HepG2 (cell line): Measurements from ENCODE around the gene TJAP1. TPM values are rescaled to one million over a fixed set of nuclear protein-coding genes. Genes with fewer than 3 reads are reported as not detected.

ENCODE experiments used
- CEBPG ChIP-seq: IDR thresholded peaks from 2 replicates; pipeline ENCODE4 v1.6.1; 2016
- EED ChIP-seq: sonication (generic); formaldehyde crosslinking; IDR thresholded peaks from 2 replicates; pipeline ENCODE4 v1.5.0; 2020; ENCODE audit warnings: mild to moderate bottlenecking, missing genetic modification reagents
- FOXA3 ChIP-seq: IDR thresholded peaks from 2 replicates; pipeline ENCODE4 v1.6.1; 2016; ENCODE audit warnings: missing genetic modification reagents, missing compliant biosample characterization
- MEIS2 ChIP-seq: sonication (generic); formaldehyde crosslinking; IDR thresholded peaks from 2 replicates; pipeline ENCODE4 v1.9.0; 2021; ENCODE audit warnings: mild to moderate bottlenecking, missing genetic modification reagents
- MIER3 ChIP-seq: IDR thresholded peaks from 2 replicates; pipeline ENCODE4 v1.6.1; 2016; ENCODE audit warnings: missing compliant biosample characterization, borderline replicate concordance
- NFE2 ChIP-seq: sonication (generic); formaldehyde crosslinking; IDR thresholded peaks from 2 replicates; pipeline ENCODE4 v1.4.0; 2020; ENCODE audit warnings: missing genetic modification reagents
- PHF21A ChIP-seq: sonication (generic); formaldehyde crosslinking; IDR thresholded peaks from 2 replicates; pipeline ENCODE4 v1.5.0; 2020; ENCODE audit warnings: mild to moderate bottlenecking, missing genetic modification reagents
- REPIN1 ChIP-seq: sonication (generic); formaldehyde crosslinking; IDR thresholded peaks from 2 replicates; pipeline ENCODE4 v1.8.0; 2022; ENCODE audit warnings: missing genetic modification reagents, low read depth, mild to moderate bottlenecking, borderline replicate concordance
- TBX2 ChIP-seq: sonication (generic); formaldehyde crosslinking; IDR thresholded peaks from 2 replicates; pipeline ENCODE4 v1.5.0; 2020; ENCODE audit warnings: missing genetic modification reagents, mild to moderate bottlenecking, borderline replicate concordance
- ZNF143 ChIP-seq: sonication (generic); formaldehyde crosslinking; IDR thresholded peaks from 2 replicates; pipeline ENCODE4 v1.4.0; 2020; ENCODE audit warnings: missing genetic modification reagents
- ZNF326 ChIP-seq: sonication (generic); formaldehyde crosslinking; IDR thresholded peaks from 2 replicates; pipeline ENCODE4 v1.4.0; 2020; ENCODE audit warnings: missing genetic modification reagents, borderline replicate concordance
- ZNF350 ChIP-seq: sonication (generic); formaldehyde crosslinking; IDR thresholded peaks from 2 replicates; pipeline ENCODE4 v1.4.0; 2020; ENCODE audit warnings: mild to moderate bottlenecking, low read depth, missing genetic modification reagents, borderline replicate concordance
- ZNF446 ChIP-seq: sonication (generic); formaldehyde crosslinking; IDR thresholded peaks from 2 replicates; pipeline ENCODE4 v1.5.0; 2020; ENCODE audit warnings: mild to moderate bottlenecking, missing genetic modification reagents
- ZNF460 ChIP-seq: sonication (generic); formaldehyde crosslinking; IDR thresholded peaks from 2 replicates; pipeline ENCODE4 v1.5.1; 2020; ENCODE audit warnings: missing genetic modification reagents, mild to moderate bottlenecking, borderline replicate concordance
- ZNF577 ChIP-seq: sonication (generic); formaldehyde crosslinking; IDR thresholded peaks from 2 replicates; pipeline ENCODE4 v1.4.0; 2020; ENCODE audit warnings: mild to moderate bottlenecking, low read depth, missing genetic modification reagents, borderline replicate concordance
- ZNF672 ChIP-seq: sonication (generic); formaldehyde crosslinking; IDR thresholded peaks from 2 replicates; pipeline ENCODE4 v1.8.1; 2022; ENCODE audit warnings: missing genetic modification reagents
- polyA plus RNA-seq, 8 experiments: library from polyadenylated mRNA; depleted of rRNA in 3 of 8; stranded (reverse) in 7 of 8; unstranded in 1 of 8; fragments of >200 nt; fragmentation: Illumina TruSeq in 4 of 8; extraction: Trizol in 4 of 8; gene quantifications; 2 replicates each; pipeline versions ENCODE4 v1.2.1 to v1.2.3, GENCODE V29; 2011 to 2016; ENCODE audit warnings: low read depth in 4 of 8, missing spikeins in 1 of 8, mixed read lengths in 1 of 8; ENCODE audit not compliant: insufficient read depth in 1 of 8
- total RNA-seq, 5 experiments: library from RNA; depleted of rRNA; stranded (reverse); fragments of >200 nt; fragmentation: Illumina TruSeq; extraction: Trizol; gene quantifications; 2 replicates each; pipeline ENCODE4 v1.2.3, GENCODE V29; 2016; ENCODE audit warnings: low read depth in 1 of 5
- TF ChIP-seq, protein P1 (sequence below): sonication (generic); formaldehyde crosslinking; IDR thresholded peaks from 2 replicates; pipeline ENCODE4 v1.5.1; 2020; ENCODE audit warnings: mild to moderate bottlenecking, moderate library complexity, missing genetic modification reagents
- TF ChIP-seq, protein P2 (sequence below): sonication (generic); formaldehyde crosslinking; IDR thresholded peaks from 2 replicates; pipeline ENCODE4 v1.4.0; 2020; ENCODE audit warnings: missing genetic modification reagents
- TF ChIP-seq, protein P3 (sequence below): fragments of 450-650 bp; IDR thresholded peaks from 2 replicates; pipeline ENCODE4 v1.6.1; 2017; ENCODE audit warnings: mild to moderate bottlenecking
- TF ChIP-seq, protein P4 (sequence below): sonication (generic); formaldehyde crosslinking; IDR thresholded peaks from 2 replicates; pipeline ENCODE4 v1.5.0; 2020; ENCODE audit warnings: mild to moderate bottlenecking, missing genetic modification reagents

TJAP1 gene
- total and polyA plus RNA-seq, 2 of the 13 experiments (the other 11 are each of a cell fraction or from before 2014, with no cell fraction given), result 15.7 to 41.6 TPM

DNA sequence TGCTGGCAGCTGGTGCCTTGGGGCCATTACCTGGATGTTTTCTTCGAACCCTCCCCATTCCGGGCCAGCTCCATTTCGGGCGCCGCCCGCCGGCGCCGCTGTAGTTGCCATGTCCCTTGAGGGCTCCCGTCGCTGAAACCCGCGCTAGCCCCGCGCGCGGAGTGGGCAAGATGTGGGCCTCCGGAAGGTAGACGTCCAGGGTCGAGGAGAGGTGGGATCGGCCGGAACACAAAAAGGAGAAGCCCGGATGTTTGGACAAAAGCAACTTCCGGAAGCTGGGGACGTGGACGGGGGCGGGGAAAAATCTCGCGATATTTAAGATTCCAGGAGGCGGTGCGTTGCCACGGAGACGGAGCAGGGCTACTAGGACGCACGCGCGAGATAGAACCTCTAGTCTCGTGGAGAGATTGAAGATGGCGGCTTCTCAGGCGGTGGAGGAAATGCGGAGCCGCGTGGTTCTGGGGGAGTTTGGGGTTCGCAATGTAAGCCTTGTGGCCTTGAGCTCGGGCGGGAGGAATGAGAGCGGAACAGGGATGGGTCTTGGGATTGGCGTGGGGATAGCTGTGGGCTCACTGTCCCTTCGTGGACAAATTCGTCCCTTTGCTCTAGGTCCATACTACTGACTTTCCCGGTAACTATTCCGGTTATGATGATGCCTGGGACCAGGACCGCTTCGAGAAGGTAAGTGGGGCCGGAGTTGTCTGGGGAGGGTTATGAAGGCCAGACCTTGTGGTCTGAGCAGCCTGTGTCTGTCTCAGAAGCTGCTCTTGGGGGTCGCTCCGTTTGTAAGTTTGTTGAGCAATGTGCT, 39.5 kb downstream of the TJAP1 start, which contains the start of the genes POLR1C and YIPF3 (continued):
- TF ChIP-seq, protein P1, sequence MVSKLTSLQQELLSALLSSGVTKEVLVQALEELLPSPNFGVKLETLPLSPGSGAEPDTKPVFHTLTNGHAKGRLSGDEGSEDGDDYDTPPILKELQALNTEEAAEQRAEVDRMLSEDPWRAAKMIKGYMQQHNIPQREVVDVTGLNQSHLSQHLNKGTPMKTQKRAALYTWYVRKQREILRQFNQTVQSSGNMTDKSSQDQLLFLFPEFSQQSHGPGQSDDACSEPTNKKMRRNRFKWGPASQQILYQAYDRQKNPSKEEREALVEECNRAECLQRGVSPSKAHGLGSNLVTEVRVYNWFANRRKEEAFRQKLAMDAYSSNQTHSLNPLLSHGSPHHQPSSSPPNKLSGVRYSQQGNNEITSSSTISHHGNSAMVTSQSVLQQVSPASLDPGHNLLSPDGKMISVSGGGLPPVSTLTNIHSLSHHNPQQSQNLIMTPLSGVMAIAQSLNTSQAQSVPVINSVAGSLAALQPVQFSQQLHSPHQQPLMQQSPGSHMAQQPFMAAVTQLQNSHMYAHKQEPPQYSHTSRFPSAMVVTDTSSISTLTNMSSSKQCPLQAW (CRISPR knock-in tag), result peak; percentile 97
- TF ChIP-seq ZNF577 (CRISPR knock-in tag), result 0 out of 2 replicates have a peak, but pooled peaks have one; percentile 23
- TF ChIP-seq MIER3 (CRISPR knock-in tag), result 0 out of 2 replicates have a peak, but pooled peaks have one; percentile 55
- peak; percentile 76; the same call in 1 of the 2 replicates for TF ChIP-seq PHF21A
- no peak; the same call in 1 of the 2 replicates for TF ChIP-seq ZNF446
- TF ChIP-seq MEIS2 (CRISPR knock-in tag), result no peak; the same call in 1 of the 2 replicates
- TF ChIP-seq ZNF350 (CRISPR knock-in tag), result peak; percentile 96
- TF ChIP-seq ZNF143 (CRISPR knock-in tag), result peak; percentile 56; the same call in 1 of the 2 replicates
- TF ChIP-seq ZNF460 (CRISPR knock-in tag), result no peak
- no peak for TF ChIP-seq ZNF326 (CRISPR knock-in tag)
- no peak for TF ChIP-seq NFE2
- 0 out of 2 replicates have a peak, but pooled peaks have one; percentile 13 for TF ChIP-seq EED (CRISPR knock-in tag)
- peak; percentile 82 for TF ChIP-seq FOXA3 (CRISPR knock-in tag)
- TF ChIP-seq, protein P2, sequence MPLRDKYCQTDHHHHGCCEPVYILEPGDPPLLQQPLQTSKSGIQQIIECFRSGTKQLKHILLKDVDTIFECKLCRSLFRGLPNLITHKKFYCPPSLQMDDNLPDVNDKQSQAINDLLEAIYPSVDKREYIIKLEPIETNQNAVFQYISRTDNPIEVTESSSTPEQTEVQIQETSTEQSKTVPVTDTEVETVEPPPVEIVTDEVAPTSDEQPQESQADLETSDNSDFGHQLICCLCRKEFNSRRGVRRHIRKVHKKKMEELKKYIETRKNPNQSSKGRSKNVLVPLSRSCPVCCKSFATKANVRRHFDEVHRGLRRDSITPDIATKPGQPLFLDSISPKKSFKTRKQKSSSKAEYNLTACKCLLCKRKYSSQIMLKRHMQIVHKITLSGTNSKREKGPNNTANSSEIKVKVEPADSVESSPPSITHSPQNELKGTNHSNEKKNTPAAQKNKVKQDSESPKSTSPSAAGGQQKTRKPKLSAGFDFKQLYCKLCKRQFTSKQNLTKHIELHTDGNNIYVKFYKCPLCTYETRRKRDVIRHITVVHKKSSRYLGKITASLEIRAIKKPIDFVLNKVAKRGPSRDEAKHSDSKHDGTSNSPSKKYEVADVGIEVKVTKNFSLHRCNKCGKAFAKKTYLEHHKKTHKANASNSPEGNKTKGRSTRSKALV, result no peak
- TF ChIP-seq, protein P3, sequence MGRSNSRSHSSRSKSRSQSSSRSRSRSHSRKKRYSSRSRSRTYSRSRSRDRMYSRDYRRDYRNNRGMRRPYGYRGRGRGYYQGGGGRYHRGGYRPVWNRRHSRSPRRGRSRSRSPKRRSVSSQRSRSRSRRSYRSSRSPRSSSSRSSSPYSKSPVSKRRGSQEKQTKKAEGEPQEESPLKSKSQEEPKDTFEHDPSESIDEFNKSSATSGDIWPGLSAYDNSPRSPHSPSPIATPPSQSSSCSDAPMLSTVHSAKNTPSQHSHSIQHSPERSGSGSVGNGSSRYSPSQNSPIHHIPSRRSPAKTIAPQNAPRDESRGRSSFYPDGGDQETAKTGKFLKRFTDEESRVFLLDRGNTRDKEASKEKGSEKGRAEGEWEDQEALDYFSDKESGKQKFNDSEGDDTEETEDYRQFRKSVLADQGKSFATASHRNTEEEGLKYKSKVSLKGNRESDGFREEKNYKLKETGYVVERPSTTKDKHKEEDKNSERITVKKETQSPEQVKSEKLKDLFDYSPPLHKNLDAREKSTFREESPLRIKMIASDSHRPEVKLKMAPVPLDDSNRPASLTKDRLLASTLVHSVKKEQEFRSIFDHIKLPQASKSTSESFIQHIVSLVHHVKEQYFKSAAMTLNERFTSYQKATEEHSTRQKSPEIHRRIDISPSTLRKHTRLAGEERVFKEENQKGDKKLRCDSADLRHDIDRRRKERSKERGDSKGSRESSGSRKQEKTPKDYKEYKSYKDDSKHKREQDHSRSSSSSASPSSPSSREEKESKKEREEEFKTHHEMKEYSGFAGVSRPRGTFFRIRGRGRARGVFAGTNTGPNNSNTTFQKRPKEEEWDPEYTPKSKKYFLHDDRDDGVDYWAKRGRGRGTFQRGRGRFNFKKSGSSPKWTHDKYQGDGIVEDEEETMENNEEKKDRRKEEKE, result no peak
- peak; percentile 82; the same call in 1 of the 2 replicates for TF ChIP-seq REPIN1
- TF ChIP-seq TBX2 (CRISPR knock-in tag), result peak; percentile 68; the same call in 1 of the 2 replicates
- TF ChIP-seq ZNF672 (CRISPR knock-in tag), result no peak
- no peak; the same call in 1 of the 2 replicates for TF ChIP-seq CEBPG (CRISPR knock-in tag)
- TF ChIP-seq, protein P4, sequence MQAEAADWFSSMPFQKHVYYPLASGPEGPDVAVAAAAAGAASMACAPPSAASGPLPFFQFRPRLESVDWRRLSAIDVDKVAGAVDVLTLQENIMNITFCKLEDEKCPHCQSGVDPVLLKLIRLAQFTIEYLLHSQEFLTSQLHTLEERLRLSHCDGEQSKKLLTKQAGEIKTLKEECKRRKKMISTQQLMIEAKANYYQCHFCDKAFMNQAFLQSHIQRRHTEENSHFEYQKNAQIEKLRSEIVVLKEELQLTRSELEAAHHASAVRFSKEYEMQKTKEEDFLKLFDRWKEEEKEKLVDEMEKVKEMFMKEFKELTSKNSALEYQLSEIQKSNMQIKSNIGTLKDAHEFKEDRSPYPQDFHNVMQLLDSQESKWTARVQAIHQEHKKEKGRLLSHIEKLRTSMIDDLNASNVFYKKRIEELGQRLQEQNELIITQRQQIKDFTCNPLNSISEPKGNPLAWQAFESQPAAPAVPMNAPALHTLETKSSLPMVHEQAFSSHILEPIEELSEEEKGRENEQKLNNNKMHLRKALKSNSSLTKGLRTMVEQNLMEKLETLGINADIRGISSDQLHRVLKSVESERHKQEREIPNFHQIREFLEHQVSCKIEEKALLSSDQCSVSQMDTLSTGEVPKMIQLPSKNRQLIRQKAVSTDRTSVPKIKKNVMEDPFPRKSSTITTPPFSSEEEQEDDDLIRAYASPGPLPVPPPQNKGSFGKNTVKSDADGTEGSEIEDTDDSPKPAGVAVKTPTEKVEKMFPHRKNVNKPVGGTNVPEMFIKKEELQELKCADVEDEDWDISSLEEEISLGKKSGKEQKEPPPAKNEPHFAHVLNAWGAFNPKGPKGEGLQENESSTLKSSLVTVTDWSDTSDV (CRISPR knock-in tag), result no peak
